AG10803 (cell line): ENCODE results near the gene BARX2.

Experiments
- DNase-seq: peaks from one replicate; pipeline ENCODE4 v3.0.0; 2010; ENCODE audit warnings: low read depth
- H3K4me3 ChIP-seq: 2 replicates; pipeline ENCODE4 v1.5.1; 2011; ENCODE audit warnings: mild to moderate bottlenecking, low read length, control low read depth
- TF ChIP-seq, protein P1 (sequence below): conservative IDR thresholded peaks from 2 replicates; pipeline ENCODE4 v1.5.1; 2011; ENCODE audit warnings: mild to moderate bottlenecking, low read length, control low read depth, inconsistent platforms

BARX2 gene

DNA sequence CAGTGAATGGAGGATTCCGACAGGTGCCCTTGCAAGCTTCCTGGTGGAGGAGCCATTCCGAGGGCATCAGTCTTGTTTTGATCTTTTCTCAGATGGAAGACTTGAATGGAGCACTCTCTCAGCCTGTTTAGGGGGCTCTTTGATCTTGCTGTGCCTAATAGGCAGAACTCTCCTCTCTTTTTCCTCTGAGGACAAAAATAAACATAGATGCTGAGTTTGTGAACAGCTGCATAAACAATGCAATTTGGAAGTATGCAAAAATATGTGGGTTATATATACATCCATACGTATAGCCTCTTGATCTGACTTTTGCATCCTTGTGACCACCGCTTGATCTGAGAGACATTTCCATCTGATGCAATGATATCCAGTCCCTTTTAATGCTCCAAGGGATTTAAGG, 29.1 kb downstream of the BARX2 start:
- TF ChIP-seq, protein P1, sequence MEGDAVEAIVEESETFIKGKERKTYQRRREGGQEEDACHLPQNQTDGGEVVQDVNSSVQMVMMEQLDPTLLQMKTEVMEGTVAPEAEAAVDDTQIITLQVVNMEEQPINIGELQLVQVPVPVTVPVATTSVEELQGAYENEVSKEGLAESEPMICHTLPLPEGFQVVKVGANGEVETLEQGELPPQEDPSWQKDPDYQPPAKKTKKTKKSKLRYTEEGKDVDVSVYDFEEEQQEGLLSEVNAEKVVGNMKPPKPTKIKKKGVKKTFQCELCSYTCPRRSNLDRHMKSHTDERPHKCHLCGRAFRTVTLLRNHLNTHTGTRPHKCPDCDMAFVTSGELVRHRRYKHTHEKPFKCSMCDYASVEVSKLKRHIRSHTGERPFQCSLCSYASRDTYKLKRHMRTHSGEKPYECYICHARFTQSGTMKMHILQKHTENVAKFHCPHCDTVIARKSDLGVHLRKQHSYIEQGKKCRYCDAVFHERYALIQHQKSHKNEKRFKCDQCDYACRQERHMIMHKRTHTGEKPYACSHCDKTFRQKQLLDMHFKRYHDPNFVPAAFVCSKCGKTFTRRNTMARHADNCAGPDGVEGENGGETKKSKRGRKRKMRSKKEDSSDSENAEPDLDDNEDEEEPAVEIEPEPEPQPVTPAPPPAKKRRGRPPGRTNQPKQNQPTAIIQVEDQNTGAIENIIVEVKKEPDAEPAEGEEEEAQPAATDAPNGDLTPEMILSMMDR: no peak
- no peak overlapping the region for H3K4me3 ChIP-seq
- no peak for DNase-seq

- no peak overlapping the region for H3K4me3 ChIP-seq
- TF ChIP-seq, protein P1: no peak
- no peak for DNase-seq
These were observed 33.3 kb downstream of the BARX2 start for GRCh38 chr11:129408865-129409444.

GRCh38 chr11:129410395-129410960, 34.8 kb downstream of the BARX2 start:
- TF ChIP-seq, protein P1: no peak
- H3K4me3 ChIP-seq: no peak overlapping the region
- no peak for DNase-seq

DNA sequence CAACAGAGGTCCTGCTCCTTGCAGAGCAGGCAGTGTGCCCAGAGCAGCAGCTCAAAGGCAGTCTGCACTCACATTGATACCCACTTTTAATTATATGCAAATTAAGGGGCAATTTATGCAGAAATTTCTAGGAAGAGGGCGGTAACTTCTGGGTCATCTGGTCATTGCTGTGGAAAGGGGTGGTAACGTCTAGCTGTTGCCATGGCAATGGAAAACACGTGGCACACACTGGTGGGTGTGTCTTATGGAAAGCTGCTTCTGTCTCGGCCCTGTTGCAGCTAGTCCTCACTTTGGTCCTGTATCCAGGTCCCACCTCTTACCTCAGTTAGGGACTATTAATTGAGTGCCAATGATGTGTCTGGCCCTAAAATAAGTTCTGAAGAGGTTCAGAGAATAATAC, 36.8 kb downstream of the BARX2 start:
- no peak overlapping the region for H3K4me3 ChIP-seq
- DNase-seq: no peak
- TF ChIP-seq, protein P1: no peak

- TF ChIP-seq, protein P1: no peak
- DNase-seq: no peak
- no peak overlapping the region for H3K4me3 ChIP-seq
These were observed 38.7 kb downstream of the BARX2 start for GRCh38 chr11:129414144-129414872.

DNA sequence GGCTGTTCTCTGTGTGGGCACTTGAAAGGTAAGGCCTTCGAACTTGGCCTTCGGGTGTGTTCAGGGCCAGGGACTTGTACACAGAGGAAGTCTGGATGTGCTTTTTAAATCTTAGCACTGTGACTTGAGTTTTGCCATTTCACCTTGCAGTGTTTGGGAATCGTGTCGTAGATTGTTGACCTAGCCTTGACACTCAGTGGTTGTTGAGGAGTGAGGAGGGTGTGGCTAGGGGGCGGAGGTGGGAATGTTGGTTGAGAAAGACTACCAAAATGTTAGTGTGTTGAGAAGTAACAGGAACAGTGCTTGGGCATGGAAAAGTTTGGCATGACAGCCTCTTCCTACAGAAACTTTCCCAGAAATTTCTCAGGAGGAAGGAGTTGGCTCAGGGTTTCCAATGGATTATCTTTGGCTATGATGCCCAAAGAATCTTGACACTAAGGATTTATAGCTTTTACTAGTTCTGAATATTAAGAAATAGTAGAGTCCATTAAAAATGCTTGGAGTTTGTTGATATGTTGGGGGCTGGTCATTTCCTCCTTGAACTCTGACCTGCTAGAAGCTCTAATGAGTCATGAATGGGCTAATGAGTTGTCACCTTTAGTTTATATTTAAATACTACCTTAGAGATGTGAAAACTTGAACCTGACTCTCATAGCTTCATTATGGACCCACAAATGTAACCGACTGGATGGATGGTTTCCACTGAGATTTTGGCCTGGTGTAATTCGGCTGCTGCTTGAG, 40.6 kb downstream of the BARX2 start:
- TF ChIP-seq, protein P1: no peak
- DNase-seq: no peak
- no peak overlapping the region for H3K4me3 ChIP-seq

GRCh38 chr11:129417458-129417857, 41.8 kb downstream of the BARX2 start:
- DNase-seq: no peak
- TF ChIP-seq, protein P1: no peak
- H3K4me3 ChIP-seq: no peak overlapping the region
